GDM1 (cell line): ENCODE measurements around the gene NECAB3.
"Not testable (repeated sequence)": the region's sequence is repeated elsewhere in the genome, so short reads cannot be mapped to it uniquely, and the experiment has no call there.

Experiments
- DNase-seq: peaks from one replicate; lab custom pipeline; 2025; lab: John Stamatoyannopoulos, UW

The NECAB3 gene

GRCh38 chr20:33648396-33649004 lies 25.7 kb downstream of the NECAB3 start:
- DNase-seq = no peak

- DNase-seq = no peak
These were observed 26.4 kb downstream of the NECAB3 start for GRCh38 chr20:33647603-33648395.

- DNase-seq = not testable (repeated sequence)
These were observed 27.1 kb downstream of the NECAB3 start for GRCh38 chr20:33646959-33647602.

GRCh38 chr20:33646191-33646590 lies 28.0 kb downstream of the NECAB3 start:
- DNase-seq = no peak

GRCh38 chr20:33645396-33645795 lies 28.8 kb downstream of the NECAB3 start:
- DNase-seq = no peak

- DNase-seq = no peak
These were observed 29.2 kb downstream of the NECAB3 start for GRCh38 chr20:33645072-33645358.

- no peak for DNase-seq
These were observed 29.7 kb downstream of the NECAB3 start for GRCh38 chr20:33644313-33645071.

GRCh38 chr20:33640287-33640686 lies 33.9 kb downstream of the NECAB3 start:
- no peak for DNase-seq

- no peak for DNase-seq
These were observed 37.5 kb downstream of the NECAB3 start for GRCh38 chr20:33636776-33637175.

GRCh38 chr20:33635341-33635740 lies 38.9 kb downstream of the NECAB3 start:
- no peak for DNase-seq

GRCh38 chr20:33631910-33632309 lies 42.3 kb downstream of the NECAB3 start:
- DNase-seq = not testable (repeated sequence)

GRCh38 chr20:33630507-33630906 lies 43.7 kb downstream of the NECAB3 start:
- DNase-seq = no peak

- no peak for DNase-seq
These were observed 44.2 kb downstream of the NECAB3 start for GRCh38 chr20:33629979-33630378.

- DNase-seq = no peak
These were observed 44.7 kb downstream of the NECAB3 start for GRCh38 chr20:33629533-33629932.

GRCh38 chr20:33627577-33628216 lies 46.5 kb downstream of the NECAB3 start:
- DNase-seq = no peak

- DNase-seq = no peak
These were observed 48.0 kb downstream of the NECAB3 start for GRCh38 chr20:33626190-33626589.

GRCh38 chr20:33624399-33624798 lies 49.8 kb downstream of the NECAB3 start:
- DNase-seq = no peak

GRCh38 chr20:33622705-33623365 lies 51.4 kb downstream of the NECAB3 start:
- no peak for DNase-seq

GRCh38 chr20:33621717-33622400 lies 52.4 kb downstream of the NECAB3 start:
- DNase-seq = no peak

- no peak for DNase-seq
These were observed 62.2 kb downstream of the NECAB3 start for GRCh38 chr20:33612001-33612400.

GRCh38 chr20:33611106-33611505 lies 63.1 kb downstream of the NECAB3 start:
- DNase-seq = no peak
